GM19372 (cell line): ENCODE results near the gene TMEM40.

Source experiments
- ATAC-seq: cut with Tn5 transposase; IDR thresholded peaks from one replicate; pipeline ENCODE4 v1.9.1; 2021; ENCODE audit warnings: mild to moderate bottlenecking, low read depth, moderate library complexity; ENCODE audit not compliant: unreplicated experiment

The TMEM40 gene

GRCh38 chr3:12686096-12686495, 73.0 kb downstream of the TMEM40 start:
- no peak for ATAC-seq
